ENCODE measurements around the gene FABP3. TPM values are rescaled to one million over a fixed set of nuclear protein-coding genes. Genes with fewer than 3 reads are reported as not detected.

FABP3 gene
- total RNA-seq, 4 donors from 2014 or later, result 17.8 to 43.2 (median 18.8) TPM; not detected in 1

DNA sequence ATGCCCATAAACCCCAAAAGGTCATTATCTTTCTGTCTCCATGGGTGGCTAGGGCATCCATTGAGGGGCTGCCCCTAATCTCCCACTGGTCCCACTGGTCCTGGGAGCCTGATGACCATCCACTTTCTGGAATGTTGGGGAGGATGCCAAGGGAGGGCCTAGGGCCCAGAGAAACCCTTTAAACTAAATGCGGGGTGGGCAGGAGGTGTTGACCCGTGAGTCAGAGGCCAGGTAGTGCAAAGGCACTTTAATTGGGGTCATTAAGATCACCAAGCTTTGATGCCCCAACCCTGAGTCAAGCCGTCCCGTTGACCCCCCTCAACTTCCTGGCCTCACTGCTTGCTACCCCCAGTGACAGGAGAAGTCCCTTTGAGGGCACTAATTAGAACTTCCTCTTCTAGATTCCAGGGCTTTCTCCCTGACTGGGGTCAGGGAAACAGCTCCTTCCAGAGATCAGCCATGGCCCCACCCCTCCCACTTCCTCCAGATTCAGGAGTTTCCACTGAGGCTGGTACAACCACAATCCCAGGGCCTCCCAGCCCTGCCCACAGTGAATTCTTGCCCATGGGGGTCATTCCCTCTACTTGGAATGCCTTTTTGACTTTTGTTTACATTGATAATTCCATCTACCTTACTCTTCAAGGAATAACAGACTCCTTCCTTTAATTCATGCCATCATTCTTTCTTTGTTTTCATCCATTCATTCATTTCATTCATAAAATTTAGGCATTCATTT, 24.7 kb upstream of the FABP3 start:
- TF ChIP-seq CTCF (IDR thresholded peaks at IDR 0.05; ENCODE audit: low read depth), result no peak

GRCh38 chr1:31396633-31397351, 23.9 kb upstream of the FABP3 start:
- TF ChIP-seq CTCF (IDR thresholded peaks at IDR 0.05; ENCODE audit: low read depth), result no peak

DNA sequence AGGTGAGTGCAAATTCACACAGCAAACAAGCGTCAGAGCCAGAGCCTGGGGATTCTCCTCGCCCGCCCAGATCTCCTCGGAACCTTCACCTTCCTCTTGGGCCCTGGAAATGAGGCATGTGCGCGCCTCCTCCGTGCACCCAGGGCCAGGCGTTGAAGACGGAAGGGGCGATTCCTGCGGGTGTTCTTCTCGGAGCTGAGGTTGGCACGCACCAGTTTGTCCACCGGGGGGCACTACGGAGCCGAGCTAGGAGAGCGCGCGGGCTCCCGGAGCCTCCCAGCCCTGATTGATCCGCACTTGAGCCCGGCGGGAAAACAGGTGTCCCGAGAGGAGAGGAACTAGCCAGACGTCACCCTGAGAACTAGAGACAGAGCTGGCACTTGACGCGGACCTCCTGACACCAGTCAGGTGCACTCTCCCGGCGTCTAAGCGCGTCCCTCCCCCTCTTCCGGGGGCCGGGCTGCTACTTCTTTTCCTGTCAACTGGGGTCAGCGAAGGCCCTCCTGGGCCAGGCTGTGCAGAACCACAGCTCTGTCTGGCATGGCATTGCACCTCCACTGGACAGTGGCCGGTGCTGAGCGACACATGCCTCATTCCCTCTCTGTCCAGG, 21.8 kb upstream of the FABP3 start:
- TF ChIP-seq CTCF (IDR thresholded peaks at IDR 0.05; ENCODE audit: low read depth), result no peak

- TF ChIP-seq CTCF (IDR thresholded peaks at IDR 0.05; ENCODE audit: low read depth), result no peak
These were observed 20.6 kb upstream of the FABP3 start for GRCh38 chr1:31393463-31393862.

DNA sequence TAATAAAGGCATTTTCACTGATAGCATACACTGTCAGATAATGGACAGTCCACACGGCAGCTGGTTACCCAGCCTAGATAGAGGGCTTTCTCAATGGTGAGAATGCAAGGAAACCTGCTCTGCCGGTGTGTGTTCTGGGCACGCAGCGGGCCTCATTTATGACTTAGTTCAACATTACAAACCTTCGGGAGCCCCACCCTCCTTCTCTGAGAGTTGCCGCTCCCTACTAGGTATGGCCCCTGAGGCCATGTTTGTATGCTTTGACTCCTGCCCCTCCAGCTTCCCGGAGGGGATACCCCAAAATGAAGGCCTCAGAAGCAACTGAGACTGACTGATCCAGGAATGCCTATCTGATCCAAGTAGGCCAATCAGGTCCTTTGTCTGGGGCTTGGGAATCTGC, 17.2 kb upstream of the FABP3 start:
- no peak for TF ChIP-seq CTCF (IDR thresholded peaks at IDR 0.05; ENCODE audit: low read depth)

DNA sequence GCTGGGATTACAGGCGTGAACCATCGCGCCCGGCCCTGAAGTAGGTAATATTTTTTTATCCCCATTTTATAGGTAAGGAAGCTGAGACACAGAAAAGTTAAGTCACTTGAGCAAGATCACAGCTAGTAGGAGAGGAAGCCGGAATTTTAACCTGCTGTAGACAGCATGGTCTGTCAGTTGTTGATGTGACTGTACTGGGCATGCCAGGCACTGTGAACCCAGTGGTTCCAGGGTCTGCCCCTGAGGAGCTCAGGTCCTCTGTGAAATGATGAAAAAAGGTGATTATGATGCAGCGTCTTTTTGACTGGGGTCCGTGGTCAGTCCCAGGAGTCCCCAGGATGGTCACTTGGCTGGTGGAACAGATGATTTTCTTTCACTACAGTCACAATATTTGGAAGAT, 16.7 kb upstream of the FABP3 start:
- TF ChIP-seq CTCF (IDR thresholded peaks at IDR 0.05; ENCODE audit: low read depth), result no peak

DNA sequence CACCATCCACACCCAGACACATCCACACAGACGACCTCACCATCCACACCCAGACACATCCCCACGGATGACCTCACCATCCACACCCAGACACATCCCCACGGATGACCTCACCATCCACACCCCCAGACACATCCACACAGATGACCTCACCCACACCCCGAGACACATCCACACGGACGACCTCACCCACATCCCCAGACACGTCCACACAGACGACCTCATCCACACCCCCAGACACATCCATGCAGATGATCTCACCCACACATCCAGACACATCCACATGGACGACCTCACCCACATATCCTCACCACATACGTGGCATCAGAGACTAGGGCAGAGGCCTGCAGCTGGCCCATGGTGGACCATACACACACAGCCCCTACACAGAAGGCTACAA, 14.7 kb upstream of the FABP3 start:
- TF ChIP-seq CTCF (IDR thresholded peaks at IDR 0.05; ENCODE audit: low read depth), result no peak
